Effector CD8-positive, alpha-beta T cell (primary cell): Measurements from ENCODE around the gene SIAH2.

Source experiments
- DNase-seq: peaks from one replicate; lab custom pipeline; 2025; lab: John Stamatoyannopoulos, UW

The SIAH2 gene

GRCh38 chr3:150733936-150734794 is 28.8 kb downstream of the SIAH2 start:
- DNase-seq, result no peak

- no peak for DNase-seq
Measured at GRCh38 chr3:150733373-150733935, 29.5 kb downstream of the SIAH2 start.

GRCh38 chr3:150729682-150730360 is 33.1 kb downstream of the SIAH2 start:
- DNase-seq, result no peak

- no peak for DNase-seq
Measured at GRCh38 chr3:150727653-150728502, 35.1 kb downstream of the SIAH2 start.

GRCh38 chr3:150725548-150725947 is 37.4 kb downstream of the SIAH2 start:
- no peak for DNase-seq

- no peak for DNase-seq
Measured at GRCh38 chr3:150723946-150724345, 39.0 kb downstream of the SIAH2 start.

GRCh38 chr3:150722267-150722666 is 40.7 kb downstream of the SIAH2 start:
- DNase-seq, result no peak

GRCh38 chr3:150721285-150722130 is 41.5 kb downstream of the SIAH2 start:
- DNase-seq, result no peak

GRCh38 chr3:150720444-150720843 is 42.5 kb downstream of the SIAH2 start:
- DNase-seq, result no peak

GRCh38 chr3:150710097-150710496 is 52.9 kb downstream of the SIAH2 start:
- DNase-seq, result no peak

- peak; percentile 55 for DNase-seq
Measured at GRCh38 chr3:150703756-150704344, 59.1 kb downstream of the SIAH2 start, which contains the start of gene ERICH6. Gene ERICH6, minus strand, starts transcription at chr3:150703920. Its CDS starts 22 bp downstream, at chr3:150703898.

- peak; percentile 52 for DNase-seq
Measured at GRCh38 chr3:150703299-150703755, 59.6 kb downstream of the SIAH2 start.

GRCh38 chr3:150699068-150699639 is 63.8 kb downstream of the SIAH2 start:
- no peak for DNase-seq

- DNase-seq, result no peak
Measured at GRCh38 chr3:150697646-150698045, 65.3 kb downstream of the SIAH2 start.

GRCh38 chr3:150691414-150692040 is 71.4 kb downstream of the SIAH2 start:
- no peak for DNase-seq
